ENCODE data around the gene PACSIN3. TPM values are rescaled to one million over a fixed set of nuclear protein-coding genes. Genes with fewer than 3 reads are reported as not detected.

The PACSIN3 gene
- total and polyA plus RNA-seq, 2 of the 13 experiments (the other 11 are each of a cell fraction or from before 2014, with no cell fraction given): 47.9 to 93.3 TPM

GRCh38 chr11:47216121-47216798 is 30.0 kb upstream of the PACSIN3 start (continued):
- no peak for TF ChIP-seq ZHX2 (IDR thresholded peaks at IDR 0.05; ENCODE audit: low read depth)
- no peak for TF ChIP-seq ZHX2 (CRISPR knock-in tag; IDR thresholded peaks at IDR 0.05; ENCODE audit: borderline replicate concordance)
- no peak for TF ChIP-seq JUNB (CRISPR knock-in tag; IDR thresholded peaks at IDR 0.05; ENCODE audit: borderline replicate concordance)
- no peak for TF ChIP-seq JARID2 (CRISPR knock-in tag; IDR thresholded peaks at IDR 0.05; ENCODE audit: insufficient replicate concordance)
- no peak for TF ChIP-seq CBX1 (IDR thresholded peaks at IDR 0.05; ENCODE audit: low read depth)
- TF ChIP-seq GTF2F1 (IDR thresholded peaks at IDR 0.05; ENCODE audit: low read length): no peak
- no peak for TF ChIP-seq RELA (CRISPR knock-in tag; IDR thresholded peaks at IDR 0.05)
- no peak for TF ChIP-seq DNMT1 (CRISPR knock-in tag; IDR thresholded peaks at IDR 0.05)
- no peak; the same call in 1 of the 2 replicates for TF ChIP-seq PRDM10 (CRISPR knock-in tag; IDR thresholded peaks at IDR 0.05; ENCODE audit: low read depth)
- TF ChIP-seq FOSL1 (CRISPR knock-in tag; IDR thresholded peaks at IDR 0.05; ENCODE audit: borderline replicate concordance): no peak
- TF ChIP-seq SRSF9 (IDR thresholded peaks at IDR 0.05; ENCODE audit: borderline replicate concordance, insufficient read depth, low read depth, low read length, poor library complexity, severe bottlenecking): no peak
- no peak for TF ChIP-seq EHMT2 (IDR thresholded peaks at IDR 0.05; ENCODE audit: borderline replicate concordance, low read depth, low read length)
- no peak; the same call in 1 of the 2 replicates for TF ChIP-seq HOXA3 (CRISPR knock-in tag; IDR thresholded peaks at IDR 0.05)
- TF ChIP-seq MED13 (CRISPR knock-in tag; IDR thresholded peaks at IDR 0.05): no peak
- no peak for TF ChIP-seq CEBPG (CRISPR knock-in tag; IDR thresholded peaks at IDR 0.05)
- TF ChIP-seq TEAD3 (CRISPR knock-in tag; optimal IDR thresholded peaks at IDR 0.05; ENCODE audit: borderline replicate concordance): peak; percentile 97
- TF ChIP-seq ZNF431 (CRISPR knock-in tag; IDR thresholded peaks at IDR 0.05; ENCODE audit: borderline replicate concordance, low read depth): no peak
- peak; percentile 98 for TF ChIP-seq TBL1XR1 (IDR thresholded peaks at IDR 0.05; ENCODE audit: borderline replicate concordance, low read length, partially characterized antibody)
- TF ChIP-seq FOXK1 (CRISPR knock-in tag; IDR thresholded peaks at IDR 0.05; ENCODE audit: borderline replicate concordance, low read depth): peak; percentile 81; the same call in 1 of the 2 replicates
- no peak for TF ChIP-seq JUND (CRISPR knock-in tag; IDR thresholded peaks at IDR 0.05)
- peak; percentile 95 for TF ChIP-seq RARA (CRISPR knock-in tag; IDR thresholded peaks at IDR 0.05)
- TF ChIP-seq ZSCAN25 (CRISPR knock-in tag; IDR thresholded peaks at IDR 0.05): no peak
